CD4-positive, alpha-beta T cell treated with Interleukin-17A for 4 hours (primary cell): ENCODE measurements around the gene GLIS2.
"Not testable (repeated sequence)": the region's sequence is repeated elsewhere in the genome, so short reads cannot be mapped to it uniquely, and the experiment has no call there.

Experiments
- DNase-seq: peaks from one replicate; pipeline ENCODE4 v3.0.0-alpha.2; 2020; ENCODE audit warnings: mixed read lengths

The GLIS2 gene

DNA sequence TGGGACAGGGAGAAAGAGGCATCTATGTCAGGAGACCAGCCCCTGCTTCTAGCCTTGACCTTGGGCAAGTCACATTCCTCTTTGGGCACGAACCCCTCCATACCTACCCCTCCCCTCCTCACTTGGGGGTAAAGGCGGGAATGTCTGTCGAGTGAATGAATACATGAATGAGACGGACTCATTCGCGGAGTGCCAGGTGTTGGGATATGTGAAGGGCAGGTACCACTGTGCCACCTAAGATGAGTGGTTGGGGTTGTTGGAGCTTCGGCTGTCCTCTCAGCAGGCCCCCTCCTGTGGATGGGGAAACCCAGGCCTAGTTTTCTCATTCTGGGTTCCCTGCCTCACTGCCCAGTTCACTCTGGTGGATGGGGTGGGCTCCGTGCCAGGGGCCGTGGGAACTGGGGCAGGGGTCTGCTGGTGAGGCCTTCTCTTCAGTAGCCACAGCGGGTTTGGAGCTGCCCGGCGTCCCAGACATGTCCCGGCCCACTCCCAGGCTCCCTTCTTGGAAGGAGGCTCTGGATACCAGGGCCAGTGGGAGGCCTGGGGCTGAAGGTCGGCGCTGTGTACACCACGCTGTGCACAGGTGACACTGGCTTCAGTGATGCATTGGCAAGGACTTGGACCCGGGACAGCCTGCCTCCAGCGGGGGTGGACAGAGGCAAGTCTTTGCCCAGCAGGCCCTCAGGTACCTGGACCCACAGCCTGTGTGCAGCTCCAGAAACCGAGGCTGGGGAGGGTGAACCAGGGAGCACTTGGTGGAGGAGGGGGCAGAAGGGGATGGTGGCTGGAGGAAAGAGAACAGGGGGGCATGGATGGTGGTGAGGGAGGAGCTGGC, 5.6 kb downstream of the GLIS2 start:
- no peak for DNase-seq

DNA sequence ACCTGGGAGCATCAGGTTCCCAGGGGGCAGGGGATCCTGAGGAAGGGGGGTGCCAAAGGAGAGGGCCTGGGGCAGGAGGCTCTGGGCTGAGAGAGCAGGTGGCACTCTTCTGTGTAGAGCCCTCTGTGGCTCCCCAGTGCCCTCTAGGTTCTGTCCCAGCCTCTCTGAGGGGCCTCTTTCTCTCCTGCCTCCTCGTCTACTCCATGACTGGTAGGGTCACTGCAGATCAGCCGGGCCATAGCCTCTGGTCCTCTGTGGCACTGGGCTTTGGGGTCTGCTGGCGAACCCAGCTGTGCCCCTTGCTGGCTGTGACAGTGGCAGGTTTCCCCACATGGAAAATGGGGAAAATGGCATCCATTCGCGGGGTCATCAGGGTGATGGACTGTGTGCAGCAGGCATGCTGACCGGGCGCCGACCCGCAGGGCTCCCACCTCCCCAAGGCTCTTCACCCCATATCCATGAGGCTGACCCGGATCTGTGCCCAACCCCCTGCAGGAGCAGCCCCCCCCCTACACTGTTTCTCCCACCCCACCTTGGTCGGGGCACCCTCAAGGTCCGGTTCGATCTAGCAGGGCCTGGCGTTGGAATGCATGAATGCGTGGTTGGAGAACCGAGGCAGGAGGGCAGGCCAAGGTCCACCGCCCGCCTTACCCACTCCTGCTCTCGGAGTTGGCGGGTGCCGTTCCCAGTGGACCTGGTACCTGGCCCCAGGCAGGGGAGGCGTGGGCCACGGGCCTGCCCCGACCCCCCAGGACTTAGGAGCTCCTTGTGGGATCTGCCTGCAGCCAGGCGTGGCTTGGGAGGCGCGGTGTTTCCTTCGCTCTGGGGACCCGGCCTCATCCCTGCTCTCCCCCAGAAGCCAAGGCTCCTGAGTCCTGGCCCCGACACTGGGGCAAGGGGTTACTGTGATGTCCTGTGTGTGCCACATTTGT, 6.5 kb downstream of the GLIS2 start:
- no peak for DNase-seq

GRCh38 chr16:4323071-4323844, 7.4 kb downstream of the GLIS2 start:
- DNase-seq, result no peak

- DNase-seq, result no peak
These were observed 8.1 kb downstream of the GLIS2 start for GRCh38 chr16:4323845-4324488.

DNA sequence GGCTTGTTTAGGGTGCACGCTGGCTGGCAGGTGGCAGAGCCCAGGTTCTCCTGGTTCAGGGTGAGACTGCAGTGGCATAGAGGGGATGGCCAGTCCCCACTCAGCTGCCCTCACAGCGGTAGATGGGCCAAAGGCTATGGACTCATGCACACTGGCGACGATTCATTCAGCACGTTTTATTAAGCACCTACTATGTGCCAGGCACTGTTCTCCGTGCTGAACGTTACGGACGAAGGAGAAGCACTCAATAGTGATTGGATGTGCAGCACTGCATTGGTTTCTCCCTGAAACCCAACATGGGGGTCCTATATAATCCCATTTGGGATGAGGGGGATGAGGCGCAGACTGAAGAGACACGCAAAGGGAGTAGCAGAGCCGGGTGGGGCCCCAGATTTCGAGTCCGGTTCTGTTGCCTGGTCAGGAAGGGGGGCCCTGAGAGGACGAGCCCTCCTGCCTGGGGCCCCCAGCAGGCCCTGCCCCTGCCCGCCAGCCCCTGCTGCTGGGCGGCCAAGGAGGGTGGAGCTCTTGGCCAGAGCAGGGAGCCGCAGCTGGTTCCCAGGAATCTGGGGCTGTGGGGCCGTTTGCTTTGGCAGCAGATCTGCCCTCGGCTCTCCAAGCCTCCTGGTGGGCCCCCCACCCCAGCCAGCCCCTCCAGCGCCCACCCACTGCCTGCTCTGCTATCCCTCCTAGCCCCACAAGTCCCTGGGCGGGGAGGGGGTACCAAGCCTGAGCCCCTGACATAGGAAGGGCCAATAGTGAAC, 8.8 kb downstream of the GLIS2 start:
- DNase-seq, result no peak

DNA sequence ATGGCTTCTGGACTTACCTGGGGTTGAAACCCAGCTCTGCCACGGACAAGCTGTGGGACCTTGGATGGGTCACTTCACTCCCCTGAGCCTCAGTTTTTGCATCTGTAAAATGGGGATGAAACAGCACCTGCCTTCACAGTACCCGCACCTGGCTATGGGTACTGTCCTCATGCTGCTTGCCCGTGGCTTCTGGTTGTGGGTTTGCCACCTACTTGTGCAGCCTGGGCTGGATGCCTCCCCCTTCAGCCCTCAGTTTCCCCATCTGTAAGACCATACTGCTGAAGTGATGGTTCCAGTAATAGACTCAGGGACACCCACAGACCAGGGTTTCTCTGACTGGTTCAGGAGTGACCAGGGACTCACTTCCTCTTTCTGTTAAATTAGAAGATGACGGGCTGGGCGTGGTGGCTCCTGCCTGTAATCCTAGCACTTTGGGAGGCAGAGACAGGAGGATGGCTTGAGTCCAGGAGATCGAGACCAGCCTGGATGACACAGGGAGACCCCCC, 9.4 kb downstream of the GLIS2 start:
- DNase-seq, result no peak

DNA sequence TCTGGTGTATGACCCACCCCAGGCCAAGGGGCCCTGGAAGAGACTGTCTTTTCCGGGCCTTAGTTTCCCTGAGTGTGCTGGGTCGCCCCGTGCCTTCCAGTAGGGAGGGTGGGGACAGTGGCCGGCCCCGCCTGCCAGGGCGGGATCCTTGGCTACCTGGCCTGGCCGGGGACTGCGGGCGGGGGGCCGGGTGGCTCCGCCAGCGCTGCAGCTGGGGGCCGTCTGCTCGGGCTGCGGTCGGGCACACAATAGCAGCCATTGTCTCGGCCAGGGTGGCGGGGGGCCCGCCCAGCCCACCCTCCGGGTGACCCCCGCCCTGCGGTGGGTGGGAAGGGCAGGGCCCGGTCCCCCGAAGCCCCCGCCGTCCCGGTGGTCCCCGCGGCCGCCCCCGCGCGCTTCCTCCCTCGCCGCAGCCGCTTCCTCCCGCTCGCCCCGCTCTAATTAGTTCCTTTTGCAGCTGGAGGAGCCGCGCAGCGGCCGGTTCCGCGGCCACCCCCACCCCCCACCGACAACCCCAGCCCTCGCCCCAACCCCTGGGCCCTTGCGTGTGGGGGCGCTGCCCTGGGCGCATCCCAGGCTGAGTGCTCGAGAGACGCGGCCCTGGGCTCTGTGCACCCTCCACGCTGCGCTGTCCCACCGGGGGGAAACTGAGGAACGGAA, 11.6 kb downstream of the GLIS2 start:
- DNase-seq, result peak; percentile 25

DNA sequence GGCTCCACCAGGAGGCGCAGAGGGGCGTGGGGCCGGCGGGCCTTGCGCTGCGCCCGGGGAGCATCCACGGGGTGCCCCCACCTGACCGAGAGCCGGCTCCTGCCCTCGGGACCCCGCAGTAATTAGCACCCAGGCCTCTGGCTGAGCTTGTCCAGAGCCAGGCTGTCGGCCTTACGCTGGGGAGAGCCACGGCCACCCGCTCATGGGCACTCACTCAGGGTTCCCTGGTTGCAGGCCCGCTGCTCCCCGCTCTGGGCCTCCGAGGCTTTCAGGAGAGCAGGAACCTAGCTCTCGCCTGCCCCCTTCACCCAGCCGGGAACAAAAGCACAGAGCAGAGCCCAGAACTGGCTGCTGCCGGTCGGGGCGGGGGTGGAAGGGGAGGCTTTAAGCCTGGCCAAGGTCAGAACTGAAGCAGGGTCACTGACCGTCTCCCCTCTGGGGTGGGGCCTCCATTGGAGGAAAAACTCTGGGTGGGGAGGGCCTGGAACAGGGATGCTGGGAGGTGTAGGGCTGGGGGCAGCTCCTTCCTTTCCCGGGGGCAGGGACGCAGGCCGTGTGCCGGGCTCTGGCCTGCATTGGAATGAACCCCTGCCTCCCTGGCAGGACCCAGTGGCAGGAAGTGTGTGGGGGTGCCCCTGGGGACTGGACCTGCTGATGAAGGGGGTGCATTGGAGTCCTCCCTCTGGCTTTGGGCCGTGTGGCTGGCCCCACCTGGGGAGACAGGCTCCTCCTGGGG, 12.3 kb downstream of the GLIS2 start:
- DNase-seq, result peak; percentile 64

DNA sequence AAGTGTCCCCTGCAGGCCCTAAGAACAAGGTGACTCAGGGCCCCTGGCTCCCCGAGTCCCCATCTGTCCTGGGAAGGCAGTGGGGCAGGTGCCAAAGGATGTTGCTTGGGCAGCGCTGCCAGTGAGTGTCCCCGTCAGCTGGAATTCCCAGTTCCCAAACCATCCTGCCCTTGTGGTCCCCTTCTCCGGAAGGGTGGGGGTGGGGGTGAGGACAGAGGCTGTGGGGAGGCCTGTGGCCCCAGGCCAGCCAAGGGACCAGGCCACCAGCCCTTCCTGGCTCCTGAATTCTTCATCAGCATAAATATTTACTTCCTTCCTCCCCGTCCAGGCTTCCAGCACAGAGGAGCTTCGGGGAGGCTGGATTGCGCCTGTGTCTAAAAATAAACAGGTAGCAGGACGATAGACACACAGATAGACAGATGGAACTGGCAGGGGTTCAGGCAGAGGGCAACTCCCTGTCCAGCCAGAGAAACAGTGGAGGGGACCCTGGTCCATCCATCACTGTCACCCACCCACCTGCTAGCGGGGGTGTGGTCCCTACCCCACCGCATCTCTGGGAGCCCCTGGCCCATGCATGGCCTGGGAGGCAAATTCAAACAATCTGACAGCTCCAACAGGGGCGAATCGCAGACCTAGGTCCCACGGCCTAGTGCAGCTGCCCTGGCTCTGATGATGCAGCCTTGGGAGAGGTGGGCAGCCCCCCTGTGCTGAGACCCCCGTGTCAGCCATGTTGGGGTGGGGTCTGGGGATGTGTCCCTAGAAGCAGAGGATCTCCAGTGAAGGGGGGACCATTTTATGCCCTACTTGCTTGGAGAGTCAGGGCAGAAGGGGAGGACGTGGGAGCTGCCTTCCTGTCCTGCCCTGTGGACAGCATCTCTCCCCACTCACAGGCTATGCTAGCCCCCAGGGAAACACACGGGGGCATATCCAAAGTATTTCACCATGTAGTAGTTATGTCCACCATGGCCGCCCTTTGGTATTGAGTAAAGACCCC, 13.2 kb downstream of the GLIS2 start:
- no peak for DNase-seq

GRCh38 chr16:4330277-4330874, 14.5 kb downstream of the GLIS2 start:
- DNase-seq, result peak; percentile 83

DNA sequence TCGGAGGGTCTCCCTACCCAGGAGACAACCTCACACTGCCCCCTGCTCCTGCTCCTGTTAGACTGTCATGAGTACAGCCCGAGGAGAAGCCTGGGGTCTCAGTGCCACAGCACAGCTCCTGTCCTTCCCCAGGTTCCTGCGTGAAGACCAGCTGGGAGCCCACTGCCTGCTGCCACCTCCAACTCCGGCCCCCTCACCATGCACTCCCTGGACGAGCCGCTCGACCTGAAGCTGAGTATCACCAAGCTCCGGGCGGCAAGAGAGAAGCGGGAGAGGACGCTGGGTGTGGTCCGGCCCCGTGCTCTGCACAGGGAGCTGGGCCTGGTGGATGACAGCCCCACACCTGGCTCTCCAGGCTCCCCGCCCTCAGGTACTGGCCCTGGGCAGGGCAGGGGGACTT, 16.2 kb downstream of the GLIS2 start:
- no peak for DNase-seq

DNA sequence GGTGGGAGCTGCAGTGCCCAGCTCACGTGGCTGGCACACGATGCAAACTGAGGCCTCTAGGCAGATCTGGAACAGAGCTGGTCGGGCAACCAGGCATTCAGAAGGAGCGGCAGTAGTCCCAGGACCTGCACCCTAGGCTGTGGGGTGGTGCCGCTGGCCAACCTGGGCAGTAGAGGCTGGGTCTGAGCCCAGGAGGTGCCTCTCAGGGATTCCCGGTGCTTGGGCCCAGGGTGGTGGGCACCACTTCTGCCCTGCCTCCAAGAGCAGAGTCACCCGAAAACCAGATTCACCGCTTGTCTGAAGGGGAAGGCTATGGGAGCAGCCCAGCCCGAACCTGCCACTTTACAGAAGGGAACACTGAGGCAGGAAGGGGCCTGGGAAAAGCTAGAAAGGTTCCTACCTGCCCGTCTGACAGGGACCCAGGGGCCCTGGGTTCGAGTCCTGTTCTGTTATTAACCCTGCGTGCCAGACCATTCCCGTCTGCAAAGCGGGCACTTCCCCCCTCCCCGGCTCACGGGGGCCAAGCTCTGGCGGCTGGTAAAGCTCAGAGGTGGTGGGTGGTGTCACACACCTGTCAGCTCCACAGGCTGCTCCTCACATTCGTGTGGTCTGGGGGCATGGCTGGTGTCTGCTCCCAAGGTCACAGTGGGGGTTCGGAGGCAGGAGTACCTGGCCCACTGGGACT, 16.9 kb downstream of the GLIS2 start:
- no peak for DNase-seq

DNA sequence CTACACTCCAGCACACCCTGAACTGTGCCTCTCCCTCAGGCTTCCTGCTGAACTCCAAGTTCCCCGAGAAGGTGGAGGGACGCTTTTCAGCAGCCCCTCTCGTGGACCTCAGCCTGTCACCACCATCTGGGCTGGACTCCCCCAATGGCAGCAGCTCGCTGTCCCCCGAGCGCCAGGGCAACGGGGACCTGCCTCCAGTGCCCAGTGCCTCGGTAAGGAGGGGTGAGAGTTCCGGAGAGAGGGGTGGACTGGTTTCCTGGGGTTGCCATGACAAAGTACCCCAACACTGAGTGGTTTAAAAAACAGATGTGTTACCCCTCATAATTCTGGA, 17.4 kb downstream of the GLIS2 start:
- no peak for DNase-seq

GRCh38 chr16:4333714-4334113, 17.8 kb downstream of the GLIS2 start:
- DNase-seq, result not testable (repeated sequence)

DNA sequence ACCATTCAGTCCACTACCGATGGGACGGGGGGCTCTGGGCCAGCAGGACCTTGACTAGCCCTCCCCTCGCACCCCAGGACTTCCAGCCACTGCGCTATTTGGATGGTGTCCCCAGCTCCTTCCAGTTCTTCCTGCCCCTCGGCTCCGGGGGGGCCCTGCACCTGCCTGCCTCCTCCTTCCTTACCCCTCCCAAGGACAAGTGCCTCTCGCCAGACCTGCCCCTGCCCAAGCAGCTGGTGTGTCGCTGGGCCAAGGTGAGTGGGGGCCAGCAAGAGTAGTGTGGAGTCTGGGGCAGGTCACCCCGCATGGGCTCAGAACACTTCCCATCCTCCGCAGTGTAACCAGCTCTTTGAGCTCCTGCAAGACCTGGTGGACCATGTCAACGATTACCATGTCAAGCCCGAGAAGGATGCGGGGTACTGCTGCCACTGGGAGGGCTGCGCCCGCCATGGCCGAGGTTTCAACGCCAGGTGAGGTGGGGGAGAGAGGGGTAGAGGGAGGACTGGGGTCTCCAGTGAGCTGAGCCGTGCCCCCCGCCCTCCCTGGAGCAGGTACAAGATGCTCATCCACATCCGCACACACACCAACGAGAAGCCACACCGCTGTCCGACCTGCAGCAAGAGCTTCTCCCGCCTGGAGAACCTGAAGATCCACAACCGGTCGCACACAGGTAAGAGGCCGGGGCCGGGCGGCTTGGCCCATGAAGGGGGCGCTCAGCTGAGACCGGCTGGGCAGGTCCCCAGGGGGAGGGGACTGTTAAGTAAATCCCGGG, 19.0 kb downstream of the GLIS2 start:
- DNase-seq, result no peak

DNA sequence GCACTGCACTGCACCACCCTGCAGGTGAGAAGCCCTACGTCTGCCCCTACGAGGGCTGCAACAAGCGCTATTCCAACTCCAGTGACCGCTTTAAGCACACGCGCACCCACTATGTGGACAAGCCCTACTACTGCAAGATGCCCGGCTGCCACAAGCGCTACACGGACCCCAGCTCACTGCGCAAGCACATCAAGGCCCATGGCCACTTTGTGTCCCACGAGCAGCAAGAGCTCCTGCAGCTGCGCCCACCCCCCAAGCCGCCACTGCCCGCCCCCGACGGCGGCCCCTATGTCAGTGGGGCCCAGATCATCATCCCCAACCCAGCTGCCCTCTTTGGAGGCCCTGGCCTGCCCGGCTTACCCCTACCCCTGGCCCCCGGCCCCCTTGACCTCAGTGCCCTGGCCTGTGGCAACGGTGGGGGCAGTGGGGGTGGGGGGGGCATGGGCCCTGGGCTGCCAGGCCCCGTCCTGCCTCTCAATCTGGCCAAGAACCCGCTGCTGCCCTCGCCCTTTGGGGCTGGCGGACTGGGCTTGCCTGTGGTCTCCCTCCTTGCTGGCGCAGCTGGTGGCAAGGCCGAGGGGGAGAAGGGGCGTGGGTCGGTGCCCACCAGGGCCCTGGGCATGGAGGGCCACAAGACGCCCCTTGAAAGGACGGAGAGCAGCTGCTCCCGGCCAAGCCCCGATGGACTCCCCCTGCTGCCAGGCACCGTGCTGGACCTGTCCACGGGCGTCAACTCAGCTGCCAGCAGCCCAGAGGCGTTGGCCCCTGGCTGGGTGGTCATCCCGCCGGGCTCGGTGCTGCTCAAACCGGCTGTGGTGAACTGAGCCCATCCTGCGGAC, 21.1 kb downstream of the GLIS2 start:
- no peak for DNase-seq
